Measurements from ENCODE around the gene FAM53B. TPM values are rescaled to one million over a fixed set of nuclear protein-coding genes. Genes with fewer than 3 reads are reported as not detected.

FAM53B gene
- total RNA-seq, 1 experiment from 2014 or later, result 8.7 TPM

DNA sequence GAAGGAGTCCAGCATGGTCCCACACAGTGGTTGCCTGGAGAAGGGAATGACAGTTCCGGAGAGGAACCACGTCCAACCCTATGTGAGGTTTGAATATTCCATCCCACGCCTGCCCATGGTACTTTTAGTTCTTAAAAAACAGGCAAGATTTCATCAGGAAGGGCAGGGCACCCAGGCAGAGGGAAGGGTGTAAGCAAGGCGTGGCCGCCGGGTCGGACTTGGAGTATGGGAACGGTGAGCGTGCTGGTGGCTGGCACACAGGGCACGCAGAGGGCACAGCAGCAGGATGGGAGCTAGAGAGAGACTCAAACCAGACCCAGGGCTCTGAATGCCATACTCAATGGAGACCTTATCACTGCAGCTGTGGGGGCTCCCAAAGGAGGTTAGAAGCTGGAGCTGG, 34.3 kb downstream of the FAM53B start:
- DNase-seq (ENCODE audit: low spot score), result no peak

DNA sequence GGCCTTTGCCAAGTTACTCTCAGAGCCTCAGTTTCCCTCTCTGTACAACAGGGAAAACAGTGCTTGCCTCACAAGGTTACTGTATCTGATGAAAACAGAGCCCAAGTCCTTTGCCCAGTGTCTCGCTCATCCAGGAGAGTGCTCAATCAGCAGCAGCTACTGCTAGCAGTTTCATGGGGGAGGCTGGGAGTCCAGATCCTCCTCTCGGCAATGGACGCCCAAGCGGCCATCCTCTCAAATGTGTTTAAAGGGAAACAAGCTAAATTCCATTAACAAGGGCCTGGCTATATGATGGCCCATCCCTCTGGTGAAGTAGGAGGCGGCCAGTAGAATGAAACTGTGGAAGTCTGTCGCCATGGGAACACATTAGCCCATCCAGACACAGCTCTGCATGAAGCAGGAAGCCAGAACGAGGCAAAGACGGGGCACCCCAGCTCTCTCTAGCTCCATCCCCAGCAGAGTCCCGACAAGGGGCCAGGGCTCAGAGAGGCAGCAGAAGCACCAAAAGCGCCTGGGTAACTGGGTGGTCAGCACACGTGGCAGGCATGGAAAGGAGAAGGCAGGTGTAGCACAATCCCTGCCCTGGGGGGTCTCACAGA, 35.2 kb downstream of the FAM53B start:
- no peak for DNase-seq (ENCODE audit: low spot score)

DNA sequence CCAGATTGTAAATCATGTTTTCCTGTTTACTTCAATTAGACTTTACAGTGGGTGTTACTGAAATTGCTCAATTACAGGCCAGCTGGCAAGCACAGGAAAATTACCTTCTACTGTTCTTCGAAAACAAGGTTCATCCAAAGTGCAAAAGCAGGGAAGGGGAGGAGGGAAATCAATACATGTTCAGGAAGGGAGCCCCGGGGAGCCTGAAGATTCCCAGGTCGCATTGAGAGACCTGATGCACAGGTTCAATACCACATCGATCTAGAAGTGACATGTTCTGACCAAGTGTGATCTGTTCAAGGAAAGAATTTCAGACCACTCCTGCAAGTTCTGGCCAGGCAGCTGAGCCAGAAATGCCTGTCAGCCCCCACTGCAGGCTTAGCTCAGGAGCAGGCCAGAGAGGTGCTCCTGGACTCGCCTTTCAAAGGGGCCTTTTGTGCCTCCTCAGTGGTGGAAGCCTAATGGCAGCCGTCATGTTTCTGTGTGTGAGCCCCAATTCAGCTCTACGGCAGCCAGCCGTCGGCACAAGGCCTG, 35.9 kb downstream of the FAM53B start:
- DNase-seq (ENCODE audit: low spot score), result no peak

DNA sequence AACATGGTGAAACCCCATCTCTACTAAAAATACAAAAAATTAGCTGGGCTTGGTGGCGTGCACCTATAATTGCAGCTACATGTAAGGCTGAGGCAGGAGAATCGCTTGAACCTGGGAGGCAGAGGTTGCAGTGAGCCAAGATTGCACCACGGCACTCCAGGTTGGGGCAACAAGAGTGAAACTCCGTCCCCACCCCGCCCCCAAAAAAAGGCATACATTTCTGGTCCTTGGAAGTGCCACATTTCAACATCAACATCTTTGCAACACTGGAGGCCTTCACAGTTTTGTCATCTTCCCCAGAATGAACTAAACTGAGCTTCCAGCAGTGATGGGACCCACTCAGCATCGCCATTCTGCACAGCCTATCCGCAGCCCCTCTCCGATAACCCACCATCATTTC, 36.6 kb downstream of the FAM53B start:
- DNase-seq (ENCODE audit: low spot score), result no peak

DNA sequence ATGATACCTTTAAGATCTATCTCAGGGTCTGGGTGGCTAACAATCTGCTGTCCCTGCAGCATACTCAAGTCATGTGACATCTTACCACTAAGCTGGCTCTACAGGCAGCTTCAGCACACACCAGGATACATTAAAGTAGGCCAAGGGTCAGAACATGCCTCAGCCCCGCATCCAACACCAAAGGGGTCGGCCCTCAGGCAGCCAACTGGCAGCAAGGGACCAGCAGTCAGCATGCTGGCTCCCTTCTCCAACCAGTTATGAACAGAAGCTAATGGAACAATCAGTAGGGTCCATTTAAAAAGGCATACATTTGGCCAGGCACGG, 37.1 kb downstream of the FAM53B start:
- no peak for DNase-seq (ENCODE audit: low spot score)

DNA sequence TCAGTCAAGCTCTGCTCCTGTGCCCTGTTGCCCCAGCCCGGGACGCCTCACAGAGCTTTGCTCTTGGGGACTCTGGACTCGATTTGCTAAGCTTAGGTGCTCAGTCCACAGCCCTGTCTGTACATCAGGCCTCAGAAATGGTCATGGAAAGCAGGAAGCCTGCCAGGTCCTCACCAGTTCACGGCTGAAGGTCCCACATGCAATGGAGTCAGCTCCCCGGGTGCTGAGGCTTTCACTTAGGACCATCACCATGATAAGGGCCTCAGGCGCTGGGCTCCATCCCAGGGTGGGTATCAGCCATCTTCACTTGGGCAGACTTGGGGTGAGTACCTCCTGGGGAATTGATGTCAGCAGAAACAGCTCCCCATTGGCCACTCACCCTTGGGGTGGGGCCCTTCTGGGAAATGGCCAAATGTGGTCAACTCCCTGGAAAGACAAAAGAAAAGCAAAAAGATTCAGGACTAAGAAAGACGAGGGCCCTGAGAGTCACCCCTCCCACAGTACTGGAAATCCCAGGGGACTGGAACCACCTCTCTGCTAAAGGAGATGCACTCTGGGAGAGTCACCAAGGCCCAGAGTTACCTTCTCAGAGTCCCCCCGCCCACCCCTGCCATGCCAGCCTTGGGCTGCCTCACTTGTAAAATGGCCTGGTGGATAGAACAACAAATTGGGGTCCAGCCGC, 37.6 kb downstream of the FAM53B start:
- no peak for DNase-seq (ENCODE audit: low spot score)

DNA sequence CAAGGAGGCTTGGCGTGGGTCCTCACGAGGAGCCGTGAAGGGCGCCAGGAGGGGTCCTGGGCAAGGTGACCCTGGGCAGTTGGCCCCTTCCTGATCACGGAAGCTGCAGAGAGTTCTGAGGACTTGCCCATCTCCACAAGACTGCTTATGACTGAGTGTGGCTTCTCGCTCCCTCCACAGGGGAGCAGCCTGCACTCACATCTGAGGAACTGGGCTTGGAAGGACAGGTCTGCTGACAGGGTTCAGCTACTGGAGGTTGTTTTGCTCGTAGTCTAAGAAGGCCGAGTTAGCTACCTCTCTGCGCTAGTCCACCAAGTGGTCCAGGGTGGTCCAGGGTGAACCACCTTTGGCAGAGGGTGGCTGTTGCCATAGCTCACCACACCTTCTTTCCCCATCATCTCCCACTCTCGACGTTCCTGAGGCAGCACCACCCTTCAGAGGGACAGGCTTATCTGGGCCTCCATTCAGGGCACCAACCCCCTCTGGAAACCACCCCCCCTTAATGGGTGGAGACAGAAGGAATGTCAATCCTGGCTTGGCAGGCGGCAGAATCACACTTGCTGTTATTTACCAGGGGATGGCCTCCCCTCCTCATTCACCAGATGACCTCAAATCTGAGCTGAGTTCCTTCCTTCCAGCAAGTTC, 38.2 kb downstream of the FAM53B start:
- no peak for DNase-seq (ENCODE audit: low spot score)

DNA sequence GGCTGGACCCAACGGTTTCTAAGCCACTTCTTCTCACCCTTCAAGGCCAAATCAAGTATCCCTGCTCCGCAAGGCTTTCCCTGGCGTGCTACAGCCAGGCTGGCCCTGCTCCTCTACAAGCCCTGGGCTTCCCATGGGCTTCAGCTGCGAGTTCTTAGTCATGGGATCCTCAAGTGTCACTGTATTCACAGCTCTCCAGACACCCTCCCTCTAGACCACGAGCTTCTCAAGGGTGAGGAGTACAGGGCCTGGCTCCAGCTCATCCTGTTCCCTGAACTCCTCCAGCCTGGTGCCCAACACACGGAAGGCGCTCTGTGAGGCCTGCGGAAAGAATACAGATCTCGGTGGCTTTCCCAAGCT, 38.8 kb downstream of the FAM53B start:
- DNase-seq (ENCODE audit: low spot score), result no peak

DNA sequence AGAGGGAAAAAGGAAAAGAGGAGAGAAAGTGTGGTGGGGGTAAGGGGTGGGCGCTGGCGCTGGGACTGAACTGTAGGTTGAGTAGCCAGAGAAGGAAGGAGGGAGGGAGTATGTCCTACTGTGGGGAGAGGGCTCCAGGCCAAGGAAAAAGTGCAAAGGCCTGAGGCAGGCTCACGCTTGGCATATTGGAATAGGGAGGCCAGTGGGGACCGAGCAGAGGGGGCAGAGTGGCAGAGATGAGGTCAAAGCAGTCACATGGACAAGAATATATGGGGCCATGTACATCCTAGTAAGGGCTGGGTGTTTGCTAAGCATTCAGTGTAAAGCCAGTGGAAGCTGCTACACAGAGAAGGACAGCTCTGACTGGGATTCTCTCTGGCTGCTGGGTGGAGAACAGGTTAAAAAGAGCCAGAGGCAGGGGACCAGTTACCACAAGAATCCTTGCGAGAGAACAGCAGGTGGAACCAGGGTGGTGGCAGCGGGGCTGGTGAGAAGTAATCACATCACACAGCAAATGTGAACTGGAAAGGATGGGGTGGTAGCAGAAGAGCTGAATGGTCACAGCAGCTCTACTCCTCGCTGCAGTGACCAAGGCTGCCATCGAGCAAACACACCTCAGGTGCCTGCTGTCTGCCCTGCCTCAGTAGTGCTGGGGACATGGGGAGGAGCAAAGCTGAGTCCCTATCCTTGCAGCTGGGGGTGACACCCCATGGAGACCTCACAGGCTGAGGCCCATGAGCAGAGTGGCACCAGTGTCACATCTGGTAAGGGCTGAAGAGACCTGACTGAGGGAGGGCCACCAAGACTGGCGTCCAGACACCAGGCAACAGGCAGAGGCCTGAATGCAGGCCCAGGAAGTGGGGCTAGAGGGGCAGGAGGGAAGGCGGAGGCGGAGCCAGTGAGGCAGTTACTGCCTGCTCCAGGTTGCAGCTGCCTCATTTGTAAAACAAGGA, 39.5 kb downstream of the FAM53B start:
- DNase-seq (ENCODE audit: low spot score), result no peak

DNA sequence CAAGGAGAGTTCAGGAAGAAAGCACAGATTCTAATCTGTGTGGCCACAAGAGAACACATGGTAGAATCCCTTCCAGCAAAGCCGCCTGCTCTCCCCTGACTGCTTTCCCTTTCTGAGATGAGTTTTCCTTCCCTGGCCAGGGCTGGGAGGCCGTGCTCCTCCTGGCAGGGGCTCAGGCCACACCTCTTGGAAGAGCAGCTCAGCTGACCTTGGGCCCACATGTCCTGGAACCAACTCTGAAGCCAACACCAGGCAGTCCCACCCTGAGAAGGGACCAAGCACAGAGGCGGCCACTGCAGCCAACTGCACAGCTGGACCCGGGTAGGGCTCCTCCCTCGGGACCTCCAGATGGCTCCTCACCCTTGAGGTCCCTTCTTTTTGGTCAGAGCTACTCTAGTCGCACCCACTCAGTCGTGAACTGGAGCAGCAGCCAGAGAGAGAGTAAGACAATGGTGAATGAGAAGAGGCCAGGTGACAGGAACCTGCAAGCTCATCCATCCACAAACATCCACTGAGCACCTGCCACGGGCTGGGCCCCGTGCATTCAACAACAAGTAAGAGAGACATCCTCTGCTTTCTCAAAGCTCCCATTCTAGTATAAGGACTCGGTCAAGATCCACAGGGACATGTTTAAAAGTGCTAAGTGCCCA, 40.3 kb downstream of the FAM53B start:
- DNase-seq (ENCODE audit: low spot score), result no peak

DNA sequence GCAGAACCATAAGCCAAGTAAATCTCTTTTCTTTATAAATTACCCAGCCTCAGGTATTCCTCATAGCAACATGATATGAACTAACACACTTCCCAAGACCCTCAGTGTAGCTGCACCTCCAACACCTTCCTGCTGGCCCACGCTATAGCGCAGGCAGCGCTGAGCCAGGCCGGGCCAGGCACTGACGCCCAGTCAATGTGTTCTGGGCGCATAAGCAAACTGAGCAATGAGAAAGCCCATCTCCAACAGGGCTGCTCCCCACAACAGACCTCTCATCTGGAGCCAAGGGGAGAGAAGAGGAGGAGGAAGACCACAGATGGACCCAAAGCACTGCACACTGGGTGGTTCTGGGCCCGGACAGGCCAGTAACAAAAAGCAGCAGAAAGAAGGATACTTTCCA, 40.8 kb downstream of the FAM53B start:
- DNase-seq (ENCODE audit: low spot score), result no peak

DNA sequence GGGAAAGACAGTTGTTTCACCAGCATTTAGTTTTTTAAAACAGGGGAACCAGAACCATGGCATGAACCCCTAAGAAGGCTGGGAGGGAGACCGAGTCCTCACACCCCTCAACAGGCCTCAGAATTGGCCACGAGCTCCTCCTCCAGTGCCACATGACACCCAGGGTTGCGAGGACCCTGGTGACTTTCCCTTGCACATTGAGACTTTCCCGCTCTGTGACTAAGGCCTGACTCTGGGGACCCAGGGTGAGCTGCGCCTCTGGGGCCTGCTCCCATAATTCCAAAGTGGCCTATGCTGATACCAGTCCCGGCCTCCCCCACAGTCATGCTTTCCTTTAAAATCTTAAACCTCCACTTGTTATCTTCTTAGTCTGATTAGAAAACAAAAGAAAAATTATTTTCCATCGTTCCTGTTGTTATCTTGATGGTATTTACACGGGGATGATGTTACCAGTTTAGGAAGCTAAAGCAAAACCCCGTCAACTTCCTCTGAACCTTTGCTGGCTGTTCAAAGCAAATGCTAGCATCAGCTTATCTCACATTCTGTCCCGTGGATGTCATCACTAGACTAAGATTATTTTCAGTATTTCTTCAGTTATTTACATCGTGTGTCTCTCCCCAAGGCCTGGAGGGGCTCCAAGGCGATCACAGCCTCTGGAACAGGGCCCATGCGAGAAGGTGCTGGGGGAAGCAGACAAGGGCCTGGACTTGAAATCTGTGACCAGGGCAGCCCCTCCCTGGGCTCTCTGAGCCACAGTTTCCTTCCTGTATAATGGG, 42.1 kb downstream of the FAM53B start:
- no peak for DNase-seq (ENCODE audit: low spot score)

DNA sequence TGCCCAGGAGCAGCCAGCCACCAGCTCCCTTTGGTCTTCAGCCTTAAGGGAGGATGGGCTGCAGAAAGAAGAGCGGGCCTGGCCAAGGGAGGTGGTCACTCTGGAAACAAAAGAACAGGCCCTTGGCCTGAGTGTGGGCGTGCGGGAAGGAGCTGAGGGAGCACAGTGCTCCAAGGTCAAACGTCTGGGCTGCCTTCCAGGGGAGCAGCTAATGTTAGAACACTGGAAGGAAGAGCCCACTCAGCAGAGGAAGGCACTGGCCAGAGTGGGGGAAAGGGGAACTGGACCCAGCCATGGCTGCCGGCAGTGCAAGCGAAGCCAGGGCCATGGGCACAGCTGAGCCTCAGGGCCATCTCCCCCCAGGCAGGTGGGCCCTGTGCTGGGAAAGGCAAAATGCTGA, 42.7 kb downstream of the FAM53B start:
- no peak for DNase-seq (ENCODE audit: low spot score)

DNA sequence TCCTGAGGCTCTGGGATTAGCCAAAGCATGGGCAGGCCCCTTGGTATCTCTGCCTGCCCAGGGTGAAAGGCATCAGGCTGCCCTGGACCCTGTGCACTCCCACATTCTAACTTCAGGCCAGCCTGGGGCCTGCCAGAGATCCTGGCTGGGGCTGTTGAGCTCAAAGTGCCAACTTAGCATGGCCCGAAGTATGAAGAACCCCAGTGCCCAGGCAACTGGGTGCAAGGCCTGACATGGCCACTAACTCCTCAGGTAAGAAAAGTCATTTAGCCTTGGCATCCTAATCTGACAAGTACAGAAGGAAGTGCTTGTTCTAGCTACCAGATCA, 43.2 kb downstream of the FAM53B start:
- no peak for DNase-seq (ENCODE audit: low spot score)

DNA sequence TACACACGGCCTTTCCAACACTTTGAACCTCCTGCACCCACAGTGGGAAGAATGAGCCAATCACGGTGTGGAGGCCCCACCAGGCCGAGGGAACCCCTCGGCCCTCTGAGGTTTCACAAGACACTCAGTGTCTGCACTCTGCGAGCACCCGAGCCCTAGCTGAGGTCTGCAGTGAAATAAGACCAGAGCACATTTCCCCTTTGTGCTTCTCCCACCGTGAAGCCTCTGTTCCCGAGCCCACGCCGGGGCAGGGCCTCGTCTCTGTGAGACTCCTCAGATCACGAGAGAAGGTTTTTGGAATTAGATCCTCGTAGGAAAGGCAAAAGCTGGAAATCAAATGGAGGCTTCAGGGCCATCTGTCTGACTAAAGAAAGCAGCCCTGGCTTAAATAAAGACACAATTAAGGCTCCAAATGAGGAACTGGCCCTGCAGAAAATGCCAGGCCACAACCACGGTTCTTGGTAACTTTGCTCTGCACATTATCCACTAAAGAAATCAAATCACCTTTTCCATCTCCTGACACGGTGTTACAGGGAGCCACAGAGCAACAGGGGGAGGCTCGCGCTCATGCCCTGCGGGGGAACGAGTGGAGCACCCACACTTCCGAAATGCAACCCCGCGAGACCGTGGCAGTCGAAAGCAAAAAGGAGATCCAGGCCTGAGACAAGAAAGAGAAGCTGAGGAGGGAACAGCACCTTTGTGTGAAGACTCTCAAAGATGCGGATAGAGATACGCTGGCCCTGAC, 43.7 kb downstream of the FAM53B start:
- DNase-seq (ENCODE audit: low spot score), result no peak

DNA sequence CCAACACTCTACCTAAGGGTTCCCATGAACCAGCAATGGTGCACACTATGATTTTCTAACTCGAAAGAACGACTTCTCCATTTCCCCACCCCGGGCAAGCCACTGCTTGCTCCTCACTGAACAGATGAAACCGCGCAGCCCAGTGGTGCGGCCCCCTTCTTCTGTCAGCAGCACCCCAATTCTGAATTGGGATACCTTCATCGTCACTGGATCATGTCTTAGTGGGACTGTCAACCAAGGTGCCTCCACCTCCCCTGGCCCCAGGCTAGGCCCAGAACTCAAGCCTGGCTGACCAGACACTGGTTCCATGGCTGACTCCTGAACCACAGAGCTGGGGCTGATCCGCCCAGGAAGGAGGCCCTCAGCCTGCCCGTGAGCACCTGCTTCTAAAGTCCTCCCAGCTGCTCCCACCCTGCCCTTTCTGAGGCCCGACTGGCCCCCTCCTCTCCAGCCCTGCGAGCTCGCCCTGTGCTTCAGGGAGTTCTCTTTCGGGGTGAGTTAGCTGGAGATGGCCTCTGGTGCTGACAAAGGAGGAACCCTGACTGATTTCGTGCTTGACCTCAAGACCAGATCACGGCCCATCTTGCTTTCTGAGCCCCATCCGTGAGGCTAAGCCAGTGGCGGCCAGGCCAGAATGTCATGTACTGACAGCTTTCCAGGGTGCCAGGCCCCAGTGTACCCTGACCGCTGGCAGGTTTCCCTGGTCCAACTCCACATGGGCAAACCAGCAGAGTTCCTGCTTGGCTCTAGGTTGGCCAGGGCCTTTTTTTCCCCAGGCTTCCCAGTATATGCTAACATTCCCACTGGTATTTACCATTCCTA, 44.5 kb downstream of the FAM53B start:
- DNase-seq (ENCODE audit: low spot score), result no peak

DNA sequence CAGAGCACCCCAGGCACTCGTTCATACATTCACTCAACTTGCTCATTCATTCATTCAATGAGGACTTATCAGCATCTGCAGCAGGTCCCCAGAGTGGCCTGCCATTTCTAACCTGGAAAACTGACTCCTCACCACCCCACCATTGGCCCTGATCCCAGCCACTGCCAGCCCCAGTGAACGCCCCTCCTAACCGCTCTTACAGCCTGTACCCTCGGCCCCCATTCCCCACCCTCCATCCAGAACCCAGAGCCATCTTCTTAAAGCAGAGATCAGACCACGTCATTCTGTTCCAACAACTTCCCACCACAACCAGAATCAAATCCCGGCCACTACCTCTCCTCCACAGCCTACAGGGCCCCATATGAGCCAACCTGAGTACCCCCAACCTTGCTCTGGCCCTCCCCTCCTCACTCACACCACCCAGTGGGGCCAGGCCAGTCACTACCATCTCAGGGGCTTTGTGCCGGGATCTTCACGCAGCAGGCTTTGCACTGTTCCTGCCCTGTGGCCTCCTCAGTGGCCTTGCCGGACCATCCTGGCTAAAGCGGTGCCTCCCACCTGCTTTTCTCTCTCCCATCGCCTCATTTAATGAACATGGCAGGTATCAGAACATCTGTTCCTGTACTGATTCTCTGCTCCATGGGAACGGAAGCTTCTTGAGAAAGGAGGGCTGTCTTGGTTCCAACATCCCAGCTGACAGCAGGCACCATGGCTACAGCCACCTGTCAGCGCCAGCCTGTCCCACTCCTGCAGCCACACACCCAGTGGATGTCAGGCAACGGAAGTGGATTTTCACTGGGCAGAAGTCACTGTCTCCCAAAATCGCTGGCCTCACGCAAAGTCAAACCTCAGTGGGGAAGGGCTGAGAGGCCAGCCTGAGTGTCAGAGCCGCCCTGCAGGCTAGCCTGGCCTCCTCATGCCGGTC, 45.4 kb downstream of the FAM53B start:
- DNase-seq (ENCODE audit: low spot score), result no peak

DNA sequence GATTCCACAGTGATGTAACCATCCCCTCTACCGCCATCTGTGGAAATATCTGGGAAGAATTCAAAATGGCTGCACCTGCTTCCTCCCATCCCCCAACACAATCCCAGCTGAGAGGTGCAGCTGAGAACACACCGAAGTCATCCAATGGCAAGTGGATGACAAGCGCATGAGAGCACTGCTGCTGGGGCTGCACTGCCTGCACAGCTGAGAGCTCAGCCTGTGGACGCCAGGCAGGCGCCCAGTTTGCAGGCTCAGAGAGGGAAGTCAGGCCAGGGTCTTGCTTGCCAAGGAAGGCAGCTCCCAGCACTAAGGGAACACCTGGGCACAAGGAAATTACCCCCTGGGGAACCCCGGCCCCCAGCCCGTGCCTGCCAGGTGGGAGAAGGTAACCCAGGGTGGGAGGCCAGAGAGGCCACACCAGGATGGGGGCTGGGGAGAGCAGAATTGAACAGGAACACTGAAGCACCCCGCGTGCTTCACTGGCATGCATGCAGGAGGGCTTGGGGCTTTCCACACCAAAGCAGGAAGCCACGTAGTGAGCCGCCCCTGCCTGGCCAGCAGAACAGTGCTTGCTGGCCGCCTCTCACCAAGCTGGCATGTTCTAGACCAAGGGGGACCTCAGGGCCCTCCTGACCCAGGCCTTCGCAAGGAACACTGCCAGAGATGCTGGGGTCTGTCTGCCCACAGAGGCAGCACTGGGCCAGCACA, 46.2 kb downstream of the FAM53B start:
- DNase-seq (ENCODE audit: low spot score), result peak; percentile 3

All from A172 (cell line).